ENCODE results near the gene CATSPERD. TPM values are rescaled to one million over a fixed set of nuclear protein-coding genes. Genes with fewer than 3 reads are reported as not detected.

The CATSPERD gene
- total RNA-seq, 1 donor from 2014 or later = not detected

- DNase-seq (ENCODE audit: low read depth) = no peak
Observed at GRCh38 chr19:5823579-5824281, 103.3 kb downstream of the CATSPERD start.

GRCh38 chr19:5824751-5825150, 104.3 kb downstream of the CATSPERD start:
- no peak for DNase-seq (ENCODE audit: low read depth)
- no peak overlapping the region for H3K4me3 ChIP-seq (ENCODE audit: low read depth, low read length)
- no peak for TF ChIP-seq CTCF (conservative IDR thresholded peaks at IDR 0.05; ENCODE audit: low read depth, low read length)

More at GRCh38 chr19:5823579-5824281, 103.3 kb downstream of the CATSPERD start:
- H3K4me3 ChIP-seq (ENCODE audit: low read depth, low read length) = no peak overlapping the region
- peak; percentile 47 for TF ChIP-seq CTCF (conservative IDR thresholded peaks at IDR 0.05; ENCODE audit: low read depth, low read length)

- DNase-seq (ENCODE audit: low read depth) = no peak
- TF ChIP-seq CTCF (conservative IDR thresholded peaks at IDR 0.05; ENCODE audit: low read depth, low read length) = no peak
- no peak overlapping the region for H3K4me3 ChIP-seq (ENCODE audit: low read depth, low read length)
Observed at GRCh38 chr19:5825178-5825577, 104.7 kb downstream of the CATSPERD start.

GRCh38 chr19:5826531-5827341, 106.3 kb downstream of the CATSPERD start:
- no peak for DNase-seq (ENCODE audit: low read depth)
- H3K4me3 ChIP-seq (ENCODE audit: low read depth, low read length) = peak overlapping the region; percentile 97
- peak; percentile 45 for TF ChIP-seq CTCF (conservative IDR thresholded peaks at IDR 0.05; ENCODE audit: low read depth, low read length)

- DNase-seq (ENCODE audit: low read depth) = no peak
- no peak for TF ChIP-seq CTCF (conservative IDR thresholded peaks at IDR 0.05; ENCODE audit: low read depth, low read length)
- H3K4me3 ChIP-seq (ENCODE audit: low read depth, low read length) = peak overlapping the region; percentile 97
Observed at GRCh38 chr19:5827342-5827890, 107.0 kb downstream of the CATSPERD start.

- H3K4me3 ChIP-seq (ENCODE audit: low read depth, low read length) = peak overlapping the region; percentile 97
- peak; percentile 40 for DNase-seq (ENCODE audit: low read depth)
- no peak for TF ChIP-seq CTCF (conservative IDR thresholded peaks at IDR 0.05; ENCODE audit: low read depth, low read length)
Observed at GRCh38 chr19:5827891-5828660, 107.6 kb downstream of the CATSPERD start.

Other genes with a start within 250 kb of the CATSPERD start
- 0.36 TPM in 1 of 2 replicates, not detected in the other for gene TINCR, start 152.7 kb upstream of the CATSPERD start, total RNA-seq
- 17.6 and 20.5 TPM in 2 replicates for gene SAFB2, start 97.9 kb upstream of the CATSPERD start, total RNA-seq
- 58.6 and 65.6 TPM in 2 replicates for gene SAFB, start 97.6 kb upstream of the CATSPERD start, total RNA-seq
- 61.2 and 67.6 TPM in 2 replicates for gene MICOS13, start 40.1 kb upstream of the CATSPERD start, total RNA-seq
- 4.3 and 13.5 TPM in 2 replicates for gene HSD11B1L, start 39.6 kb upstream of the CATSPERD start, total RNA-seq
- gene RPL36, start 30.3 kb upstream of the CATSPERD start, total RNA-seq = 808 and 1,224 TPM in 2 replicates
- gene LONP1, start 491 bp upstream of the CATSPERD start, total RNA-seq = 115 and 134 TPM in 2 replicates
- 1.5 TPM in 1 of 2 replicates, not detected in the other for gene PRR22, start 64.1 kb downstream of the CATSPERD start, total RNA-seq
- gene DUS3L, start 70.5 kb downstream of the CATSPERD start, total RNA-seq = 35.1 and 56.8 TPM in 2 replicates
- 0.69 and 0.94 TPM in 2 replicates for gene NRTN, start 84.4 kb downstream of the CATSPERD start, total RNA-seq
- not detected in 2 replicates for gene FUT6, start 119.1 kb downstream of the CATSPERD start, total RNA-seq
- gene FUT3, start 130.8 kb downstream of the CATSPERD start, total RNA-seq = 1.4 and 5.4 TPM in 2 replicates
- gene FUT5, start 149.9 kb downstream of the CATSPERD start, total RNA-seq = not detected in 2 replicates
- gene NDUFA11, start 183.2 kb downstream of the CATSPERD start, total RNA-seq = 246 and 384 TPM in 2 replicates
- 0.87 and 2.2 TPM in 2 replicates for gene VMAC, start 184.2 kb downstream of the CATSPERD start, total RNA-seq
- 4.2 and 10.5 TPM in 2 replicates for gene CAPS, start 193.6 kb downstream of the CATSPERD start, total RNA-seq